GM23338 (cell line): ENCODE measurements around the gene CNOT6. TPM values are rescaled to one million over a fixed set of nuclear protein-coding genes. Genes with fewer than 3 reads are reported as not detected.

Experiments
- ATAC-seq: fragments of 200-7000 bp; cut with Tn5 transposase; 3 replicates; pipeline ENCODE4 v1.9.1; 2020
- DNase-seq: peaks from one replicate; pipeline ENCODE4 v3.0.0-alpha.2; 2015; ENCODE audit warnings: low spot score
- H2AFZ ChIP-seq: fragments of 200-600 bp; sonication (generic); 2 replicates; pipeline ENCODE4 v1.8.0; 2016; ENCODE audit warnings: antibody characterized with exemption, mild to moderate bottlenecking, moderate library complexity
- H3F3A ChIP-seq: fragments of 200-600 bp; sonication (generic); replicated peaks from 2 replicates; pipeline ENCODE4 v1.8.0; 2017; ENCODE audit warnings: antibody characterized with exemption, mixed run types, low read depth
- H3K27ac ChIP-seq: fragments of 200-600 bp; sonication (generic); 2 replicates; pipeline ENCODE4 v1.6.1; 2016; ENCODE audit warnings: low read depth
- H3K27me3 ChIP-seq: fragments of 200-600 bp; sonication (generic); 2 replicates; pipeline ENCODE4 v1.8.0; 2016; ENCODE audit warnings: mild to moderate bottlenecking, mixed run types, moderate library complexity; ENCODE audit not compliant: insufficient read depth
- H3K36me3 ChIP-seq: fragments of 200-600 bp; sonication (generic); 2 replicates; pipeline ENCODE4 v1.8.0; 2016; ENCODE audit warnings: mild to moderate bottlenecking; ENCODE audit not compliant: insufficient read depth
- H3K4me1 ChIP-seq: fragments of 200-600 bp; sonication (generic); 2 replicates; pipeline ENCODE4 v1.8.0; 2016; ENCODE audit warnings: mild to moderate bottlenecking, moderate library complexity; ENCODE audit not compliant: insufficient read depth
- H3K4me2 ChIP-seq: fragments of 200-600 bp; sonication (generic); 2 replicates; pipeline ENCODE4 v1.7.1; 2017; ENCODE audit warnings: mixed run types
- H3K4me3 ChIP-seq: fragments of 200-600 bp; sonication (generic); 2 replicates; pipeline ENCODE4 v1.6.1; 2016; ENCODE audit warnings: mixed run types
- H3K79me2 ChIP-seq: fragments of 200-600 bp; sonication (generic); replicated peaks from 2 replicates; pipeline ENCODE4 v1.8.0; 2017; ENCODE audit warnings: mild to moderate bottlenecking; ENCODE audit not compliant: insufficient read depth
- H3K9me2 ChIP-seq: fragments of 200-600 bp; sonication (generic); 2 replicates; pipeline ENCODE4 v1.8.0; 2017; ENCODE audit not compliant: insufficient read depth
- H4K20me1 ChIP-seq: fragments of 200-600 bp; sonication (generic); replicated peaks from 2 replicates; pipeline ENCODE4 v1.8.0; 2017; ENCODE audit warnings: mild to moderate bottlenecking; ENCODE audit not compliant: insufficient read depth
- H3K27ac Mint-ChIP-seq: 2 replicates; pipeline ENCODE4 v1.8.0; 2020; ENCODE audit warnings: inconsistent platforms, mild to moderate bottlenecking, moderate library complexity, mixed read lengths
- H3K27me3 Mint-ChIP-seq: 3 replicates; pipeline ENCODE4 v1.8.0; 2022; ENCODE audit warnings: low read depth, mild to moderate bottlenecking, moderate library complexity, mixed read lengths, inconsistent platforms; ENCODE audit not compliant: insufficient read depth, poor library complexity
- H3K36me3 Mint-ChIP-seq: 3 replicates; pipeline ENCODE4 v1.8.0; 2021; ENCODE audit warnings: low read depth, mild to moderate bottlenecking, inconsistent platforms, moderate library complexity, mixed read lengths
- H3K4me1 Mint-ChIP-seq: 3 replicates; pipeline ENCODE4 v1.8.0; 2020; ENCODE audit warnings: mild to moderate bottlenecking, inconsistent platforms, mixed read lengths
- H3K4me3 Mint-ChIP-seq: 3 replicates; pipeline ENCODE4 v1.8.0; 2021; ENCODE audit warnings: moderate library complexity, mild to moderate bottlenecking, inconsistent platforms, mixed read lengths
- H3K9me3 Mint-ChIP-seq: 3 replicates; pipeline ENCODE4 v1.8.0; 2020; ENCODE audit warnings: moderate library complexity, mild to moderate bottlenecking, inconsistent platforms, mixed read lengths
- CREB1 ChIP-seq: fragments of 250-450 bp; sonication (Bioruptor Pico); IDR thresholded peaks from 2 replicates; pipeline ENCODE4 v1.5.0; 2020; ENCODE audit warnings: low read depth, mild to moderate bottlenecking, moderate library complexity
- ETS1 ChIP-seq: IDR thresholded peaks from 2 replicates; pipeline ENCODE4 v1.6.1; 2016; ENCODE audit warnings: antibody characterized with exemption
- EZH2 ChIP-seq: fragments of 200-600 bp; sonication (generic); IDR thresholded peaks from one replicate; pipeline ENCODE4 v1.8.0; 2017; ENCODE audit warnings: antibody characterized with exemption, mild to moderate bottlenecking, low read depth; ENCODE audit not compliant: unreplicated experiment
- NANOG ChIP-seq: IDR thresholded peaks from 2 replicates; pipeline ENCODE4 v1.6.1; 2016; ENCODE audit warnings: antibody characterized with exemption, borderline replicate concordance
- STAT1 ChIP-seq: IDR thresholded peaks from one replicate; pipeline ENCODE4 v1.6.1; 2016; ENCODE audit warnings: antibody characterized with exemption; ENCODE audit not compliant: unreplicated experiment
- ZNF331 ChIP-seq: fragments of 250-450 bp; sonication (Bioruptor Pico); IDR thresholded peaks from 2 replicates; pipeline ENCODE4 v1.5.0; 2020; ENCODE audit warnings: low read depth, mild to moderate bottlenecking, moderate library complexity
- ZNF462 ChIP-seq: fragments of 250-450 bp; sonication (Bioruptor Pico); IDR thresholded peaks from 2 replicates; pipeline ENCODE4 v1.5.0; 2020; ENCODE audit warnings: mild to moderate bottlenecking, moderate library complexity
- polyA plus RNA-seq: library from polyadenylated mRNA; unstranded; fragments of >200 nt; fragmentation: Nextera tagmentation; extraction: Ambion mirVana; gene quantifications from 2 replicates; pipeline ENCODE4 v1.2.1, GENCODE V29; 2016
- total RNA-seq: library from RNA; depleted of rRNA; stranded (reverse); fragments of >200 nt; shearing (Covaris generic); gene quantifications from 2 replicates; pipeline ENCODE4 v1.2.3, GENCODE V29; 2014

CNOT6 gene
- total and polyA plus RNA-seq, 2 experiments from 2014 or later: 14.6 to 38.7 TPM

- no peak for TF ChIP-seq ZNF462
- no peak for TF ChIP-seq NANOG
- no peak for TF ChIP-seq STAT1
- TF ChIP-seq ZNF331 (CRISPR knock-in tag): no peak
Measured at GRCh38 chr5:180596115-180596667, 102.0 kb downstream of the CNOT6 start (continued).

- H3K79me2 ChIP-seq: no peaks in the 10 kb centered on the region
- Mint-ChIP-seq H3K4me1 (peaks cover 5% of the 10 kb centered on the region), H3K9me3 (peaks cover 3% of the 10 kb centered on the region; the same call in 1 of the 3 replicates), H3K27me3 (peaks cover 27% of the 10 kb centered on the region), H3K36me3 (peaks cover 5% of the 10 kb centered on the region; the same call in 1 of the 3 replicates), H3K4me3 (no peak overlapping the region), H3K27ac (no peak overlapping the region)
- TF ChIP-seq ETS1 (no peak), EZH2 (no peak), CREB1 (CRISPR knock-in tag) (no peak)
- no peaks in the 10 kb centered on the region for H3K36me3 ChIP-seq
- ATAC-seq: no peak
- no peak for DNase-seq
- no peaks in the 10 kb centered on the region for H4K20me1 ChIP-seq
- H2AFZ ChIP-seq: no peak overlapping the region
- no peak overlapping the region for H3K4me3 ChIP-seq
- no peak overlapping the region for H3K4me2 ChIP-seq
- 0 out of 2 replicates have a peak, but pooled peaks cover 2% of the 10 kb centered on the region for H3K4me1 ChIP-seq
- H3K27me3 ChIP-seq: peaks cover 16% of the 10 kb centered on the region
- no peaks in the 10 kb centered on the region for H3K9me2 ChIP-seq
- peaks cover 7% of the 10 kb centered on the region; the same call in 1 of the 2 replicates for H3F3A ChIP-seq
- no peak overlapping the region for H3K27ac ChIP-seq
Measured at GRCh38 chr5:180596668-180597231, 102.6 kb downstream of the CNOT6 start.
